ENCODE results near the gene PACSIN1. TPM values are rescaled to one million over a fixed set of nuclear protein-coding genes. Genes with fewer than 3 reads are reported as not detected.
A peak's percentile ranks its signal among the peaks of the same experiment; 100 is the strongest.

The PACSIN1 gene
- total RNA-seq, 1 donor from 2014 or later = 0.41 TPM

- H3K36me3 ChIP-seq = no peaks in the 10 kb centered on the region
- H3K4me2 ChIP-seq = no peak overlapping the region
- H3K36me3 Mint-ChIP-seq = no peaks in the 10 kb centered on the region
- no peak overlapping the region for H3K27ac Mint-ChIP-seq
- no peak for TF ChIP-seq EZH2 (IDR thresholded peaks at IDR 0.05)
- no peak for TF ChIP-seq EZH2phosphoT487 (IDR thresholded peaks at IDR 0.05)
- no peak overlapping the region for H3K27ac ChIP-seq
- H3F3A ChIP-seq (ENCODE audit: low read depth) = no peaks in the 10 kb centered on the region
- H3K27me3 Mint-ChIP-seq (ENCODE audit: insufficient read depth, low read depth) = peaks cover 2% of the 10 kb centered on the region
- H3K9me3 ChIP-seq (ENCODE audit: low read depth) = no peaks in the 10 kb centered on the region
- no peaks in the 10 kb centered on the region for H4K20me1 ChIP-seq (ENCODE audit: low read depth)
- H3K79me2 ChIP-seq (ENCODE audit: low read depth) = no peaks in the 10 kb centered on the region
- H3K4me1 Mint-ChIP-seq = peaks cover 7% of the 10 kb centered on the region
- no peak for DNase-seq (ENCODE audit: low spot score)
- H3K27me3 ChIP-seq = no peaks in the 10 kb centered on the region
- no peaks in the 10 kb centered on the region for H3K4me1 ChIP-seq
- H3K4me3 Mint-ChIP-seq = no peak overlapping the region
- no peak overlapping the region for H2AFZ ChIP-seq (replicated peaks)
- H3K4me3 ChIP-seq = no peak overlapping the region
- no peak overlapping the region for H3K9ac ChIP-seq
- no peaks in the 10 kb centered on the region for H3K9me3 Mint-ChIP-seq
Measured at GRCh38 chr6:34534656-34535055, 68.8 kb downstream of the PACSIN1 start.

DNA sequence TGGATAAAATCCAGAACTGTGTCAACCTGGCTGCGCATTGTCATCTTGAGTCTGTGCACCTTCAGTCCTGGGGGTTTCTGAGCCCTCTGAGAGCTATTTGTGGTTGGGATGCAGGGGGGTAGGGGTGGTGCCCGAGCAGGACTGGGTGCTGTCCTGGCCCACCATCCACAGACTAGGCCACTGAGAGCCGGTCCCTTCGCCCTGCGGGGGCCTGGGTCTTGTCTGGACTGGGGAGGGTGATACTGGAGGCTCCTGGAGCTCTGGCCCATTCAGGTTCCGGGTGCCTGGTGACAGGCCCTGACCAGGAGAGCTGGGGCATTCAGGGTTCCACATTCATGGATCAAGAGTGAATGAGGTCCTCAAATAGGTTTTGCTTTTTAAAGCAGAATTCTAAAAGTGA lies 69.3 kb downstream of the PACSIN1 start:
- H2AFZ ChIP-seq (replicated peaks) = no peak overlapping the region
- H3F3A ChIP-seq (ENCODE audit: low read depth) = no peaks in the 10 kb centered on the region
- no peaks in the 10 kb centered on the region for H3K9me3 Mint-ChIP-seq
- no peaks in the 10 kb centered on the region for H3K36me3 ChIP-seq
- H3K9ac ChIP-seq = no peak overlapping the region
- no peaks in the 10 kb centered on the region for H3K4me1 ChIP-seq
- no peak overlapping the region for H3K4me3 Mint-ChIP-seq
- no peak overlapping the region for H3K4me2 ChIP-seq
- H3K4me3 ChIP-seq = no peak overlapping the region
- TF ChIP-seq EZH2phosphoT487 (IDR thresholded peaks at IDR 0.05) (no peak), EZH2 (IDR thresholded peaks at IDR 0.05) (no peak)
- TF ChIP-seq, protein P1, sequence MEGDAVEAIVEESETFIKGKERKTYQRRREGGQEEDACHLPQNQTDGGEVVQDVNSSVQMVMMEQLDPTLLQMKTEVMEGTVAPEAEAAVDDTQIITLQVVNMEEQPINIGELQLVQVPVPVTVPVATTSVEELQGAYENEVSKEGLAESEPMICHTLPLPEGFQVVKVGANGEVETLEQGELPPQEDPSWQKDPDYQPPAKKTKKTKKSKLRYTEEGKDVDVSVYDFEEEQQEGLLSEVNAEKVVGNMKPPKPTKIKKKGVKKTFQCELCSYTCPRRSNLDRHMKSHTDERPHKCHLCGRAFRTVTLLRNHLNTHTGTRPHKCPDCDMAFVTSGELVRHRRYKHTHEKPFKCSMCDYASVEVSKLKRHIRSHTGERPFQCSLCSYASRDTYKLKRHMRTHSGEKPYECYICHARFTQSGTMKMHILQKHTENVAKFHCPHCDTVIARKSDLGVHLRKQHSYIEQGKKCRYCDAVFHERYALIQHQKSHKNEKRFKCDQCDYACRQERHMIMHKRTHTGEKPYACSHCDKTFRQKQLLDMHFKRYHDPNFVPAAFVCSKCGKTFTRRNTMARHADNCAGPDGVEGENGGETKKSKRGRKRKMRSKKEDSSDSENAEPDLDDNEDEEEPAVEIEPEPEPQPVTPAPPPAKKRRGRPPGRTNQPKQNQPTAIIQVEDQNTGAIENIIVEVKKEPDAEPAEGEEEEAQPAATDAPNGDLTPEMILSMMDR (IDR thresholded peaks at IDR 0.05) = no peak
- H3K27ac ChIP-seq = no peak overlapping the region
- no peak overlapping the region for H3K27ac Mint-ChIP-seq
- no peaks in the 10 kb centered on the region for H3K9me3 ChIP-seq (ENCODE audit: low read depth)
- H3K27me3 ChIP-seq = no peaks in the 10 kb centered on the region
- H3K4me1 Mint-ChIP-seq = peaks cover 7% of the 10 kb centered on the region
- no peaks in the 10 kb centered on the region for H3K79me2 ChIP-seq (ENCODE audit: low read depth)
- H3K36me3 Mint-ChIP-seq = no peaks in the 10 kb centered on the region
- H3K27me3 Mint-ChIP-seq (ENCODE audit: insufficient read depth, low read depth) = peaks cover 2% of the 10 kb centered on the region
- no peak for DNase-seq (ENCODE audit: low spot score)
- no peaks in the 10 kb centered on the region for H4K20me1 ChIP-seq (ENCODE audit: low read depth)

GRCh38 chr6:34535646-34536045 lies 69.8 kb downstream of the PACSIN1 start:
- Mint-ChIP-seq H3K9me3 (no peaks in the 10 kb centered on the region), H3K36me3 (no peaks in the 10 kb centered on the region), H3K27me3 (ENCODE audit: insufficient read depth, low read depth) (peaks cover 2% of the 10 kb centered on the region), H3K4me3 (no peak overlapping the region), H3K27ac (no peak overlapping the region), H3K4me1 (peaks cover 7% of the 10 kb centered on the region)
- no peaks in the 10 kb centered on the region for H3K27me3 ChIP-seq
- H3K79me2 ChIP-seq (ENCODE audit: low read depth) = no peaks in the 10 kb centered on the region
- no peak overlapping the region for H3K4me2 ChIP-seq
- TF ChIP-seq, protein P1 (IDR thresholded peaks at IDR 0.05) = no peak
- no peak for TF ChIP-seq EZH2 (IDR thresholded peaks at IDR 0.05)
- TF ChIP-seq EZH2phosphoT487 (IDR thresholded peaks at IDR 0.05) = no peak
- no peaks in the 10 kb centered on the region for H3K4me1 ChIP-seq
- H2AFZ ChIP-seq (replicated peaks) = no peak overlapping the region
- H3K27ac ChIP-seq = no peak overlapping the region
- no peaks in the 10 kb centered on the region for H3F3A ChIP-seq (ENCODE audit: low read depth)
- no peaks in the 10 kb centered on the region for H3K9me3 ChIP-seq (ENCODE audit: low read depth)
- no peak overlapping the region for H3K9ac ChIP-seq
- no peaks in the 10 kb centered on the region for H3K36me3 ChIP-seq
- no peak overlapping the region for H3K4me3 ChIP-seq
- DNase-seq (ENCODE audit: low spot score) = no peak
- H4K20me1 ChIP-seq (ENCODE audit: low read depth) = no peaks in the 10 kb centered on the region

DNA sequence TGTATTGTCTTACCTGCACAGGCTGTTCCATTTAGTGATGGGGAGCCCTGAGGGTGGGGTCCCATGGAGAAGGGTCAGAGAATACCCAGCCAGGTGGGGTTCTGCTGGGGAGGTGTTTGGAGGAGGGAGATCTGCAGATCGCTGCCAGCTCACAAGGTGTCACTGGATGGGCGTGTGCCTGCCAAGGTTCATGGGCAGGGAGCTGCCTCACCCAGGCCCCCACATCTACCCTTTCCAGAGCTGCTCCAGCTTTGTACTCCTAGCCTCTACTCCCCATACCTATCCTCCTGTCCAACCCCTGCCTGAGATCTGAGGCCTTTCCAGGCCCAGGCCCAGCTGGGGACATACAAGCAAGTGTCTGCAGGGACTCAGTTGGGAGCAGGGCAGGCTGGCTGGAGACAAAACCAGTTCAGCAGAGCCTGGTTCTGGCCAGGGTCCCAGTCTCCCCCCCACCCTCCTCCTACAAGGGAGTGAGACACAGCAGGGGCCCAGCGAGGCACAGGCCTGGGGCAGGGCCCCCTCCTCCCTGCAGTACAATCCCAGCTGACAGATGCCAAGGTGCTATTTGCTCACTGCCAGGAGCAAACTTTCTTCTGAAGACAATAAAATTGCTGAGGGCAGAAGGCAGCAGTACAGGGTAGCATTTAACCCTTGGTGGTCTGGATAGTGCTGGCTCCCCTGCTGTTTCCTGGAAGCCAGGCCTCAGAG lies 70.5 kb downstream of the PACSIN1 start:
- no peak overlapping the region for H3K27ac ChIP-seq
- H3K4me1 ChIP-seq = no peaks in the 10 kb centered on the region
- H3K79me2 ChIP-seq (ENCODE audit: low read depth) = no peaks in the 10 kb centered on the region
- H3K9me3 ChIP-seq (ENCODE audit: low read depth) = no peaks in the 10 kb centered on the region
- no peaks in the 10 kb centered on the region for H3K9me3 Mint-ChIP-seq
- H3K4me3 ChIP-seq = no peak overlapping the region
- no peaks in the 10 kb centered on the region for H3F3A ChIP-seq (ENCODE audit: low read depth)
- peak overlapping the region; percentile 20 for H3K9ac ChIP-seq
- no peak overlapping the region for H3K4me3 Mint-ChIP-seq
- H3K36me3 ChIP-seq = no peaks in the 10 kb centered on the region
- peaks cover 7% of the 10 kb centered on the region for H3K4me1 Mint-ChIP-seq
- H3K4me2 ChIP-seq = no peak overlapping the region
- H3K36me3 Mint-ChIP-seq = no peaks in the 10 kb centered on the region
- H3K27me3 Mint-ChIP-seq (ENCODE audit: insufficient read depth, low read depth) = peaks cover 1% of the 10 kb centered on the region
- no peaks in the 10 kb centered on the region for H3K27me3 ChIP-seq
- no peak for TF ChIP-seq EZH2 (IDR thresholded peaks at IDR 0.05)
- no peak for TF ChIP-seq EZH2phosphoT487 (IDR thresholded peaks at IDR 0.05)
- H3K27ac Mint-ChIP-seq = peak overlapping the region; percentile 5
- H2AFZ ChIP-seq (replicated peaks) = no peak overlapping the region
- no peaks in the 10 kb centered on the region for H4K20me1 ChIP-seq (ENCODE audit: low read depth)
- no peak for DNase-seq (ENCODE audit: low spot score)

Measured in neural progenitor cell (in vitro differentiated cells).